ENCODE measurements around the gene FRMD4A.

DNA sequence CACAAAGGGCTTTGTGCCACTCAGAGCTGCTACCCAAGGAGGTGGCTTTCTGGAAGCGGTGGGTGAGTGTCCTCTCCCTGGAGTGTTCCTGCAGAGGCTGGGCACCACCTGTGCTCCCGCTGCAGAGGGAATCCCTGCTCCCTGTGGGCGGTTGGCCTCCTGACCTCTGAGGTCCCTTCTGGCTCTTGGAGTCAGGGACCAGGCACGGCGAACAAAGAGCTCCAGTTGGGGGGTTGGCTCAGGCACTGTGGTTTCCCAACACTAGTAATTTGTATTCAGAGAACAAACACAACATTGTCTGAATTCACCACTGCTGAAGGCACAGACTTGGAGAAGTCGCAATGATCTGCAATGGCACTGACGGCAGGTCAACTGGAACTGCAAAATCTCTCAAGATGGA is 415.0 kb downstream of the FRMD4A start:
- TF ChIP-seq, protein P1, sequence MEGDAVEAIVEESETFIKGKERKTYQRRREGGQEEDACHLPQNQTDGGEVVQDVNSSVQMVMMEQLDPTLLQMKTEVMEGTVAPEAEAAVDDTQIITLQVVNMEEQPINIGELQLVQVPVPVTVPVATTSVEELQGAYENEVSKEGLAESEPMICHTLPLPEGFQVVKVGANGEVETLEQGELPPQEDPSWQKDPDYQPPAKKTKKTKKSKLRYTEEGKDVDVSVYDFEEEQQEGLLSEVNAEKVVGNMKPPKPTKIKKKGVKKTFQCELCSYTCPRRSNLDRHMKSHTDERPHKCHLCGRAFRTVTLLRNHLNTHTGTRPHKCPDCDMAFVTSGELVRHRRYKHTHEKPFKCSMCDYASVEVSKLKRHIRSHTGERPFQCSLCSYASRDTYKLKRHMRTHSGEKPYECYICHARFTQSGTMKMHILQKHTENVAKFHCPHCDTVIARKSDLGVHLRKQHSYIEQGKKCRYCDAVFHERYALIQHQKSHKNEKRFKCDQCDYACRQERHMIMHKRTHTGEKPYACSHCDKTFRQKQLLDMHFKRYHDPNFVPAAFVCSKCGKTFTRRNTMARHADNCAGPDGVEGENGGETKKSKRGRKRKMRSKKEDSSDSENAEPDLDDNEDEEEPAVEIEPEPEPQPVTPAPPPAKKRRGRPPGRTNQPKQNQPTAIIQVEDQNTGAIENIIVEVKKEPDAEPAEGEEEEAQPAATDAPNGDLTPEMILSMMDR (optimal IDR thresholded peaks at IDR 0.05 in 1 of 3, IDR thresholded peaks at IDR 0.05 in 1 of 3, conservative IDR thresholded peaks at IDR 0.05 in 1 of 3; ENCODE audit: extremely low read depth in 1 of 3, insufficient read depth in 2 of 3, low read length in 3 of 3): no peak
- TF ChIP-seq EZH2 (IDR thresholded peaks at IDR 0.05; ENCODE audit: low read length): no peak
